Neural progenitor cell (in vitro differentiated cells): ENCODE results near the gene TRIOBP. TPM values are rescaled to one million over a fixed set of nuclear protein-coding genes. Genes with fewer than 3 reads are reported as not detected.
A peak's percentile ranks its signal among the peaks of the same experiment; 100 is the strongest.

ENCODE experiments used
- DNase-seq: peaks from one replicate; pipeline ENCODE4 v3.0.0-alpha.2; 2016; ENCODE audit warnings: low spot score
- H2AFZ ChIP-seq: fragments of 200-600 bp; sonication (generic); replicated peaks from 2 replicates; pipeline ENCODE4 v1.6.1; 2016; ENCODE audit warnings: antibody characterized with exemption
- H3F3A ChIP-seq: fragments of 200-600 bp; sonication (generic); 2 replicates; pipeline ENCODE4 v1.6.1; 2016; ENCODE audit warnings: antibody characterized with exemption, low read depth
- H3K27ac ChIP-seq: fragments of 200-600 bp; sonication (generic); 2 replicates; pipeline ENCODE4 v1.5.1; 2016; ENCODE audit warnings: mild to moderate bottlenecking
- H3K27me3 ChIP-seq: fragments of 200-600 bp; sonication (generic); 2 replicates; pipeline ENCODE4 v1.6.1; 2016; ENCODE audit warnings: mild to moderate bottlenecking, moderate library complexity
- H3K36me3 ChIP-seq: fragments of 200-600 bp; sonication (generic); 2 replicates; pipeline ENCODE4 v1.5.1; 2016
- H3K4me1 ChIP-seq: fragments of 200-600 bp; sonication (generic); 2 replicates; pipeline ENCODE4 v1.6.1; 2016; ENCODE audit warnings: mixed run types
- H3K4me2 ChIP-seq: fragments of 200-600 bp; sonication (generic); 2 replicates; pipeline ENCODE4 v1.6.1; 2016
- H3K4me3 ChIP-seq: fragments of 200-600 bp; sonication (generic); 2 replicates; pipeline ENCODE4 v1.5.1; 2016
- H3K79me2 ChIP-seq: fragments of 200-600 bp; sonication (generic); 2 replicates; pipeline ENCODE4 v1.6.1; 2016; ENCODE audit warnings: low read depth
- H3K9ac ChIP-seq: fragments of 200-600 bp; sonication (generic); 2 replicates; pipeline ENCODE4 v1.6.1; 2016
- H3K9me3 ChIP-seq: fragments of 200-600 bp; sonication (generic); 2 replicates; pipeline ENCODE4 v1.5.1; 2016; ENCODE audit warnings: low read depth
- H4K20me1 ChIP-seq: fragments of 200-600 bp; sonication (generic); 2 replicates; pipeline ENCODE4 v1.6.1; 2016; ENCODE audit warnings: low read depth
- H3K27ac Mint-ChIP-seq: 3 replicates; pipeline ENCODE4 v1.8.0; 2021; ENCODE audit warnings: mixed read lengths
- H3K27me3 Mint-ChIP-seq: 2 replicates; pipeline ENCODE4 v1.8.0; 2022; ENCODE audit warnings: low read depth, mild to moderate bottlenecking, inconsistent platforms, moderate library complexity, mixed read lengths; ENCODE audit not compliant: insufficient read depth
- H3K36me3 Mint-ChIP-seq: 3 replicates; pipeline ENCODE4 v1.8.0; 2021; ENCODE audit warnings: mixed read lengths
- H3K4me1 Mint-ChIP-seq: 3 replicates; pipeline ENCODE4 v1.8.0; 2021; ENCODE audit warnings: mixed read lengths
- H3K4me3 Mint-ChIP-seq: 3 replicates; pipeline ENCODE4 v1.8.0; 2021; ENCODE audit warnings: mild to moderate bottlenecking, moderate library complexity, mixed read lengths
- H3K9me3 Mint-ChIP-seq: 3 replicates; pipeline ENCODE4 v1.8.0; 2020; ENCODE audit warnings: mixed read lengths
- CTCF ChIP-seq: fragments of 200-600 bp; sonication (generic); IDR thresholded peaks from 2 replicates; pipeline ENCODE4 v1.5.1; 2017; ENCODE audit warnings: antibody characterized with exemption, mild to moderate bottlenecking
- EZH2 ChIP-seq: fragments of 200-600 bp; sonication (generic); IDR thresholded peaks from 2 replicates; pipeline ENCODE4 v1.6.1; 2017; ENCODE audit warnings: antibody characterized with exemption, mild to moderate bottlenecking, moderate library complexity
- EZH2phosphoT487 ChIP-seq: fragments of 200-600 bp; sonication (generic); IDR thresholded peaks from 2 replicates; pipeline ENCODE4 v1.6.1; 2017; ENCODE audit warnings: antibody characterized with exemption
- total RNA-seq: library from RNA; depleted of rRNA; stranded (reverse); fragments of >200 nt; gene quantifications from 2 replicates; pipeline ENCODE4 v1.2.3, GENCODE V29; 2015; ENCODE audit warnings: low replicate concordance

TRIOBP gene
- total RNA-seq, 1 donor from 2014 or later, result 25.2 TPM

GRCh38 chr22:37784829-37785495 lies 88.1 kb downstream of the TRIOBP start:
- Mint-ChIP-seq H3K4me1 (peaks cover 9% of the 10 kb centered on the region), H3K27ac (peak overlapping the region; percentile 54), H3K27me3 (peaks cover 4% of the 10 kb centered on the region), H3K9me3 (peaks cover 6% of the 10 kb centered on the region), H3K4me3 (no peak overlapping the region), H3K36me3 (peaks cover 2% of the 10 kb centered on the region)
- Histone ChIP-seq H2AFZ (no peak overlapping the region), H3K79me2 (no peaks in the 10 kb centered on the region), H3K4me2 (no peak overlapping the region), H3K27me3 (no peaks in the 10 kb centered on the region), H3K36me3 (no peaks in the 10 kb centered on the region), H4K20me1 (no peaks in the 10 kb centered on the region), H3K4me1 (peaks cover 2% of the 10 kb centered on the region), H3K9ac (no peak overlapping the region), H3K27ac (no peak overlapping the region), H3K4me3 (no peak overlapping the region), H3K9me3 (no peaks in the 10 kb centered on the region), H3F3A (peaks cover 4% of the 10 kb centered on the region)
- TF ChIP-seq EZH2, result no peak
- no peak for TF ChIP-seq EZH2phosphoT487
- TF ChIP-seq CTCF, result no peak
- DNase-seq, result no peak

GRCh38 chr22:37790234-37790633 lies 93.4 kb downstream of the TRIOBP start:
- H2AFZ ChIP-seq, result no peak overlapping the region
- H3K36me3 ChIP-seq, result no peaks in the 10 kb centered on the region
- no peaks in the 10 kb centered on the region for H3K27me3 ChIP-seq
- peaks cover 6% of the 10 kb centered on the region for H3K9me3 Mint-ChIP-seq
- H3K4me2 ChIP-seq, result no peak overlapping the region
- no peak overlapping the region for H3K4me3 Mint-ChIP-seq
- H3K9me3 ChIP-seq, result no peaks in the 10 kb centered on the region
- H3K9ac ChIP-seq, result no peak overlapping the region
- H4K20me1 ChIP-seq, result no peaks in the 10 kb centered on the region
- no peak overlapping the region for H3K27ac ChIP-seq
- H3K4me1 ChIP-seq, result peaks cover 4% of the 10 kb centered on the region
- H3F3A ChIP-seq, result no peaks in the 10 kb centered on the region
- peaks cover 5% of the 10 kb centered on the region for H3K4me1 Mint-ChIP-seq
- H3K27me3 Mint-ChIP-seq, result peaks cover 4% of the 10 kb centered on the region
- H3K4me3 ChIP-seq, result no peak overlapping the region
- H3K79me2 ChIP-seq, result no peaks in the 10 kb centered on the region
- peaks cover 2% of the 10 kb centered on the region for H3K36me3 Mint-ChIP-seq
- DNase-seq, result no peak
- TF ChIP-seq CTCF (no peak), EZH2 (no peak)
- no peak overlapping the region for H3K27ac Mint-ChIP-seq

- Histone ChIP-seq H4K20me1 (no peaks in the 10 kb centered on the region), H3K9ac (no peak overlapping the region), H3K4me3 (no peak overlapping the region), H3K9me3 (no peaks in the 10 kb centered on the region), H3K4me1 (peaks cover 4% of the 10 kb centered on the region), H3F3A (no peaks in the 10 kb centered on the region), H3K4me2 (no peak overlapping the region), H3K27ac (no peak overlapping the region), H3K79me2 (no peaks in the 10 kb centered on the region), H3K27me3 (no peaks in the 10 kb centered on the region), H2AFZ (no peak overlapping the region), H3K36me3 (no peaks in the 10 kb centered on the region)
- H3K4me1 Mint-ChIP-seq, result peaks cover 5% of the 10 kb centered on the region
- TF ChIP-seq CTCF (no peak), EZH2phosphoT487 (no peak), EZH2 (no peak)
- no peaks in the 10 kb centered on the region for H3K9me3 Mint-ChIP-seq
- no peak overlapping the region for H3K4me3 Mint-ChIP-seq
- no peak overlapping the region for H3K27ac Mint-ChIP-seq
- H3K27me3 Mint-ChIP-seq, result peaks cover 7% of the 10 kb centered on the region
- no peaks in the 10 kb centered on the region for H3K36me3 Mint-ChIP-seq
- DNase-seq, result no peak
These were observed 95.6 kb downstream of the TRIOBP start for GRCh38 chr22:37792494-37792893.
